HUDEP-2 (cell line): ENCODE data around the gene AHRR.
"Not testable (repeated sequence)": the region's sequence is repeated elsewhere in the genome, so short reads cannot be mapped to it uniquely, and the experiment has no call there.

Experiments
- DNase-seq, 76 experiments: peaks; one replicate each; lab custom pipeline; 2025; ENCODE audit not compliant: unreplicated experiment in 76 of 76; lab: John Stamatoyannopoulos, UW

AHRR gene

GRCh38 chr5:390623-391491 is 69.3 kb downstream of the AHRR start:
- DNase-seq: peak in 9 of 76 experiments; percentile 9 to 49 (median 22)

- DNase-seq: no peak
These were observed 71.0 kb downstream of the AHRR start for GRCh38 chr5:392431-392988.

- no peak for DNase-seq
These were observed 72.3 kb downstream of the AHRR start for GRCh38 chr5:393846-394275.

DNA sequence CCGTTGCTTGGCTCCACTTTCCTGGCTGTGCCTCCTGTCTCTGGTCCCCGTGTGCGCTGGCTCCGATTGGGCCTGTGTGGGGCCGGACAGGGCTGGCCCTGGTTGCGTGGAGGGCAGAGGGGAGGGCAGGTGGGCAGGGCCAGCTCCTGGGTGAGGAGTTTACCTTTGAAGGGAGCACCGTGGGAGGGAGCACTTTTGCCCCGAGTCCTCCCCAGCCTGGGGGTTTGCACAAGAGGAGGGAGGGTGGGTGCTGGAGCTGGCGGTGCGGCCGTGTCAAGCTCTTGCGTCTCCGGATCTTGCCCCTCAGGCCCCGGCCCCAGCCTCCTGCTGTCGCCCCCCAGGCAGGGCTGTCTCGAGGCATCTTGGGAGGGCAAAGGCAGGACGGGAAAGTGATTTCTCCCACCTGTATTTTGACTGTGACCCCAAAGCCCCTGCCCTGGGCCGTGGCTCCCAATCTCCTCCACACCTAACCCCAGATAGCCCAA is 73.2 kb downstream of the AHRR start:
- no peak for DNase-seq

- DNase-seq: no peak
These were observed 73.8 kb downstream of the AHRR start for GRCh38 chr5:395156-395920.

DNA sequence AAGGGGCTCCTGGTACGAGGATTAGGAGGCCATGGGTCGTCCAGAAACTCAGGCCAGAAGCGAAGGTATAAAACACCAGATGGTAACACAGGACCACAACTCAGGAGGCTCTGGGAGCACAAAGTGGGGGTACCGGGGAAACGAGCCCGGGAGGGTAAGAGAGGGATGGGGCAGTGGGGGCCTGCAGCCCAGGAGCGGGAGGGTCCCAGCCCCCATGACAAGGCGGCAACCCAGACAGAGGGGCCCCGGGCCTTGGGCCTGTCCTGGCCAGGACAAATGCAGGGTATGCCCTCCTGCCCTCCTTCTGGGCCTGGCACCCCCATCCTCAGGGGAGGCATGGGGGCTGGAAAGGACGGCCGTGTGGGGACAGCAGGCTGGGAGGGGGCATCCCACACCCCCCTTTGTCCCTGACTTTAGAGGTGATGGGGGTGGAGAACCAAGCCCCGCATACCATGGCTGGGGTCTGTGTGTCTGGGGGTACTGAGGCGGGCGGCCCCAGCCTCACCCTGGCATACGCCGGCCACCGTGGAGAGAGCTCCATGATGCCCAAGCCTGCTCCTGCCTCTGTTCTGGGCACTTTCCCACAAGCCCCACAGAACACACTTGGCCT is 74.5 kb downstream of the AHRR start:
- no peak for DNase-seq

GRCh38 chr5:396531-396961 is 75.0 kb downstream of the AHRR start:
- no peak for DNase-seq

DNA sequence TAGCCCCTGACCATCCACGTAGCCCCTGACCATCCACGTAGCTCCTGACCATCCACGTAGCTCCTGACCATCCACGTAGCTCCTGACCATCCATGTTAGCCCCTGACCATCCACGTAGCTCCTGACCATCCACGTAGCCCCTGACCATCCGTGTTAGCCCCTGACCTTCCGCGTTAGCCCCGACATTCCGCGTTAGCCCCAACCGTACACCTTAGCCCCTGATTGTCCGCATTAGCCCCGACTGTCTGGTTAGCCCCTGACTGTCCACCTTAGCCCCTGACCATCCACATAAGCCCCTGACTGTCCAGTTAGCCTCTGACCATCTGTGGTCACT is 76.6 kb downstream of the AHRR start:
- not testable (repeated sequence) for DNase-seq

DNA sequence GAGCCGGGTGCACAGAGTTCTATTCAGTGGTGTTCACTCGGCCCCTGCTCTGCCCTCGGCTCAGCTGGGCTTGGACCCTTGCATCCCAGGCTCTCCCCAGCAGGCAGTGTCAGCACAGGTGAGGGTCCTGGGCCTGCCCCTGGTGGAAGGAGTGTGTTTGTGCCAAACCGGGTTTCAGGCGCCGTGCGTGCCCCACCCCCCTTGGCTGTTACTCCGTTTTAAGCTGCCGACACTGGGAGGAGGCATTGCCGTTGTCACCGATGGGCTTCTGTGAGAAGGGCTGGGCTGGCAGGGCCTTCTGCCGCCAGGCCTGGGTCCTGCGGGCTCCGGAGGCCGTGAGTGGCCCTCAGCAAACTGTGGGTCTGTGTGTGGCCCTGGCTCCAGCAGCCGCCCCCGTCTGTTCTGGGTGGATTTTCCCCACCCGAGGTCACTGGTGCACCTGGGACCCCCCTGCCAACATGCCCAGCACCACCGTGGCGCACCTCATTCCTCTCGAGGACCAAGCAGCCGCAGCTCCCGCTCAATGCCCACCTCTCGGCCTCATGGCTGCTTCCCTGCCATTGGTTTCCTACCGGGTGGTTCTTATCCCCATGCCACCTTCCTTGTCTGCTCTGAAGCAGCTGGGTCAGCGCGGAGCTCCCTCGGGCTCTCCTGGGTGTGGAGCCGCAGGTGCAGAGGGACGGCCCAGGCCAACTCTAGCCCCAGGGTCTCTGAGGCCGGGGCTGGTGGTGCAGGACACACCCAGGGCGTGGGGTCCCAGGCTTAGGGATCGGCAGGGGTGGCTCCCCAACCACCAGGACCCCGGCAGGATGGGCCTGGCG is 77.2 kb downstream of the AHRR start:
- no peak for DNase-seq

GRCh38 chr5:399296-400281 is 78.1 kb downstream of the AHRR start:
- DNase-seq: peak in 48 of 76 experiments; percentile 7 to 67 (median 36)

DNA sequence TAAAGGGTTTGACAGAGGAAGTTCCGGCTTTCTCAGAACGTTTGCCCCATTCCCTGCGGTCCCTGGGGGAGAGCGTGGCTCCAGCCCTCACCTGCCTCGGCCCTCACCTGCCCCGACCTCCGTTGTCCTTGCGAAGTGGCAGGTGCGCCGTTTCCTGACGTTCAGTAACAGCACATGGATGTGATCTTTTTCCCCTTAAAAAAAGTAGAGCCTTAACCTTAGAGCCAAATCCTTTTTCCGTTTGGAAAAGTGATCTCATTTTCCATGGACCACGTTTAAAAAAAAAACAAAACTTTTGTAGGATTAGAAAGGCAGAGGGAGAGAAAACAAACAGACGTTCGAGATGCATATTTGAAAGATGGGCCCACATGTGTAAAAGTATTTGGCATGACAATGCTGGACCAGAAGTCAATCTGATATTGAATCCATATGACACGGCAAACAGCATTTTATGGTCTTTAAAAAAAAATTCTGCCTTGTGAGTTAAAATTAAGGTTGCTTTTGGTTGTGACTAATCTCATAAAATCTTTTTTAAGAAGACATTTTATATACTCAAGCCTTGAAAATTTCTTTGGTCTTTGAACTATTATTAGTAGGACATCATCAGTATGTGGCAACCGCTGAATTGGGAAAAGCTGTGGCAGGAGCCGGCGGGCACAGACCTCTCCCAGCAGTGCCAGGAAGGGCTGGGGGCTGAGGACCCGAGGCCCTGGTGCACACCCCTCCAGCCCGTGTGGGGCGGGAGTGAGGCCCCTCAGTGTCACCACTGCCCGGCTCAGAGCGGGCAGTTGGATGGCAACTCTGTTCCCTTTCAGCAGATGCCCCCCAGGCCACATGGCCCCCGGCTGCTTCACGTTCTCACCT is 79.0 kb downstream of the AHRR start:
- DNase-seq: no peak

- DNase-seq: no peak
These were observed 79.9 kb downstream of the AHRR start for GRCh38 chr5:401146-402034.

DNA sequence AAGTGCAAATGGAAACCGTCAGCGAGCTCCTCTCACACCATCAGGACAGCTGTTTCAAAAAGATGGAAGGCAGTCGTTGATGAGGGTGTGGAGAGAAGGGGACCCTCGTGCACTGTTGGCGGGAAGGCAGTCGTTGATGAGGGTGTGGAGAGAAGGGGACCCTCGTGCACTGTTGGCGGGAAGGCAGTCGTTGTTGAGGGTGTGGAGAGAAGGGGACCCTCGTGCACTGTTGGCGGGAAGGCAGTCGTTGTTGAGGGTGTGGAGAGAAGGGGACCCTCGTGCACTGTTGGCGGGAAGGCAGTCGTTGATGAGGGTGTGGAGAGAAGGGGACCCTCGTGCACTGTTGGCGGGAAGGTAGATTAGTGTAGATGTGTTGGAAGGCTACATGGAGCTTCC is 80.7 kb downstream of the AHRR start:
- DNase-seq: not testable (repeated sequence)

DNA sequence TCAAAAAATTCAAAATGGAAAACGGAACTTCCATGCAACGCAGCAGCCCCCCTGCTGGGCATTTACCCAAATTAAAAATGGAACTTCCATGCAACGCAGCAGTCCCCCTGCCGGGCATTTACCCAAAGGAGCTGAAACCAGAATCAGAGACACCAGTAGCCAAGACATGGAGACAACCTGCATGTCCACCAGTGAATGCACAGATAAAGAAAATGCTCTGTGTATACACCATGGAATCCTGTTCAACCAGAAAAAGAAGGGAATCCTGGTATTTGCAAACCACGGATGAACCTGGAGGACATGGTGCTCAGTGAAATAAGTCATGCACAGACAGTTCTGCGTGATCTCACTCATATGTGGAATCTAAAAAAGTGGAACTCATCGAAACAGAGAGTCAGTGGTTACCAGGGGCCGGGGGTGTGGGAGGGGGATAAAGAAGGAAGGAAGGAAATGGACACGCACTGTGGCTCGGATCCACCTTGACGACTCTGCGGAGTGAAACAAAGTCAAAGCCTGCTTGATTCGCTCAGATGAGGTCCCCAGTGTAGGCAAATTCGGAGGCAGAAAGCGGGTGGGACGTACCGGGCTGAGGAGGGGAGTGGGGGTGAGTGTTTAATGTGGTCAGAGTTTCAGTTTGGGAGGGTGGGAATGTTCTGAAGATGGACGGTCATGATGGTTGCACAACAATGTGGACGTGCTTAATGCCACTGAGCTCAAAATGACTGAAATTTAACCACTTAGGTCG is 81.3 kb downstream of the AHRR start:
- DNase-seq: no peak

GRCh38 chr5:403995-404394 is 82.5 kb downstream of the AHRR start:
- DNase-seq: no peak

GRCh38 chr5:404666-405241 is 83.2 kb downstream of the AHRR start:
- no peak for DNase-seq
